GM12892 (cell line): ENCODE data around the gene FAM222A.

Experiments
- POLR2A ChIP-seq: IDR thresholded peaks from 2 replicates; pipeline ENCODE4 v1.6.1; 2011; ENCODE audit warnings: low read depth, low read length, control low read depth
- TAF1 ChIP-seq: IDR thresholded peaks from 2 replicates; pipeline ENCODE4 v1.6.1; 2011; ENCODE audit warnings: low read depth, mild to moderate bottlenecking, control low read depth, low read length, borderline replicate concordance

GRCh38 chr12:109772622-109773321 is 59.1 kb downstream of the FAM222A start:
- TF ChIP-seq TAF1 (no peak), POLR2A (no peak)
